GM23248 (cell line): ENCODE results near the gene RFNG. TPM values are rescaled to one million over a fixed set of nuclear protein-coding genes. Genes with fewer than 3 reads are reported as not detected.

Experiments used
- DNase-seq: peaks from one replicate; pipeline ENCODE4 v3.0.0-alpha.2; 2015
- H2AFZ ChIP-seq: fragments of 200-600 bp; sonication (generic); 2 replicates; pipeline ENCODE4 v1.6.1; 2016; ENCODE audit warnings: antibody characterized with exemption
- H3F3A ChIP-seq: fragments of 200-600 bp; sonication (generic); 2 replicates; pipeline ENCODE4 v1.6.1; 2016; ENCODE audit warnings: mild to moderate bottlenecking, antibody characterized with exemption, mixed run types; ENCODE audit not compliant: insufficient read depth
- H3K27ac ChIP-seq: fragments of 200-600 bp; sonication (generic); 2 replicates; pipeline ENCODE4 v1.5.1; 2016; ENCODE audit warnings: mild to moderate bottlenecking
- H3K27me3 ChIP-seq: fragments of 200-600 bp; sonication (generic); replicated peaks from 2 replicates; pipeline ENCODE4 v1.6.1; 2016; ENCODE audit warnings: mild to moderate bottlenecking; ENCODE audit not compliant: insufficient read depth
- H3K36me3 ChIP-seq: fragments of 200-600 bp; sonication (generic); 2 replicates; pipeline ENCODE4 v1.6.1; 2016; ENCODE audit warnings: low read depth, mild to moderate bottlenecking
- H3K4me1 ChIP-seq: fragments of 200-600 bp; sonication (generic); 2 replicates; pipeline ENCODE4 v1.6.1; 2016; ENCODE audit warnings: mild to moderate bottlenecking; ENCODE audit not compliant: insufficient read depth
- H3K4me2 ChIP-seq: fragments of 200-600 bp; sonication (generic); one replicate; pipeline ENCODE4 v1.6.1; 2016; ENCODE audit warnings: mild to moderate bottlenecking; ENCODE audit not compliant: unreplicated experiment
- H3K4me3 ChIP-seq: fragments of 200-600 bp; sonication (generic); 2 replicates; pipeline ENCODE4 v1.5.1; 2016; ENCODE audit warnings: mild to moderate bottlenecking
- H3K79me2 ChIP-seq: fragments of 200-600 bp; sonication (generic); 2 replicates; pipeline ENCODE4 v1.6.1; 2016; ENCODE audit warnings: mild to moderate bottlenecking; ENCODE audit not compliant: insufficient read depth
- H3K9ac ChIP-seq: fragments of 200-600 bp; sonication (generic); 2 replicates; pipeline ENCODE4 v1.6.1; 2016; ENCODE audit warnings: mild to moderate bottlenecking
- H3K9me2 ChIP-seq: fragments of 200-600 bp; sonication (generic); 2 replicates; pipeline ENCODE4 v1.6.1; 2016; ENCODE audit warnings: mixed run types, mild to moderate bottlenecking, moderate library complexity; ENCODE audit not compliant: insufficient read depth
- H3K9me3 ChIP-seq: fragments of 200-600 bp; sonication (generic); one replicate; pipeline ENCODE4 v1.6.1; 2017; ENCODE audit warnings: low read depth
- H4K20me1 ChIP-seq: fragments of 200-600 bp; sonication (generic); 2 replicates; pipeline ENCODE4 v1.6.0; 2016; ENCODE audit not compliant: insufficient read depth
- EZH2 ChIP-seq: fragments of 200-600 bp; sonication (generic); IDR thresholded peaks from 2 replicates; pipeline ENCODE4 v1.6.1; 2018; ENCODE audit warnings: antibody characterized with exemption, mild to moderate bottlenecking; ENCODE audit not compliant: insufficient read depth, poor library complexity, severe bottlenecking
- EZH2phosphoT487 ChIP-seq: fragments of 200-600 bp; sonication (generic); IDR thresholded peaks from 2 replicates; pipeline ENCODE4 v1.6.1; 2018; ENCODE audit warnings: antibody characterized with exemption, moderate library complexity, mild to moderate bottlenecking, low read depth; ENCODE audit not compliant: insufficient read depth
- WGBS, 2 experiments: methylation state at CpG; one replicate each; pipeline ENCODE4 v1.1.6; 2015 to 2017; ENCODE audit warnings: low lambda C conversion rate in 2 of 2, low coverage in 1 of 2; ENCODE audit errors: missing lambda C conversion rate in 2 of 2; 5-methylcytosine and 5-hydroxymethylcytosine counted together
- in situ Hi-C: fragments of 300-500 bp; cut with MboI; formaldehyde crosslinking; loops from 2 replicates; pipeline ENCODE4 v1.15.0; 2020
- polyA plus RNA-seq: library from polyadenylated mRNA; unstranded; fragments of >200 nt; fragmentation: Nextera tagmentation; extraction: Ambion mirVana; gene quantifications from 2 replicates; pipeline ENCODE4 v1.2.1, GENCODE V29; 2016
- total RNA-seq: library from RNA; depleted of rRNA; stranded (reverse); fragments of >200 nt; shearing (Covaris generic); gene quantifications from 2 replicates; pipeline ENCODE4 v1.2.3, GENCODE V29; 2014

Gene RFNG
- total and polyA plus RNA-seq, 2 experiments from 2014 or later = 11.8 to 59.8 TPM

- Histone ChIP-seq H4K20me1 (no peaks in the 10 kb centered on the region), H3K27me3 (no peaks in the 10 kb centered on the region), H3K9me2 (no peaks in the 10 kb centered on the region), H3K4me2 (no peak overlapping the region), H3K4me1 (no peaks in the 10 kb centered on the region), H3K9me3 (no peaks in the 10 kb centered on the region), H3K36me3 (peaks cover 7% of the 10 kb centered on the region; the same call in 1 of the 2 replicates), H3K4me3 (no peak overlapping the region), H3K79me2 (no peaks in the 10 kb centered on the region), H2AFZ (no peak overlapping the region), H3K9ac (no peak overlapping the region), H3K27ac (no peak overlapping the region), H3F3A (no peaks in the 10 kb centered on the region)
- 88 to 94% methylated on average over 29 to 39 of the region's 39 CpGs for WGBS, 2 experiments
- no peak for TF ChIP-seq EZH2phosphoT487
- no peak for TF ChIP-seq EZH2
- DNase-seq = no peak
- in situ Hi-C loops = no loop called here
These were observed 35.6 kb upstream of the RFNG start for GRCh38 chr17:82086941-82087906.

- no peaks in the 10 kb centered on the region for H3K27me3 ChIP-seq
- no peak for DNase-seq
- in situ Hi-C loops = no loop called here
- WGBS, 2 experiments = 93 to 98% methylated on average over 21 to 24 of the region's 25 CpGs
- H3K27ac ChIP-seq = no peak overlapping the region
- no peaks in the 10 kb centered on the region for H4K20me1 ChIP-seq
- no peaks in the 10 kb centered on the region for H3K9me3 ChIP-seq
- H3K4me2 ChIP-seq = no peak overlapping the region
- peaks cover 7% of the 10 kb centered on the region; the same call in 1 of the 2 replicates for H3K36me3 ChIP-seq
- no peak for TF ChIP-seq EZH2phosphoT487
- H3K79me2 ChIP-seq = no peaks in the 10 kb centered on the region
- H3K9me2 ChIP-seq = no peaks in the 10 kb centered on the region
- no peak overlapping the region for H2AFZ ChIP-seq
- H3K9ac ChIP-seq = no peak overlapping the region
- no peak overlapping the region for H3K4me3 ChIP-seq
- no peaks in the 10 kb centered on the region for H3F3A ChIP-seq
- no peaks in the 10 kb centered on the region for H3K4me1 ChIP-seq
These were observed 34.5 kb upstream of the RFNG start for GRCh38 chr17:82085931-82086764.

- Histone ChIP-seq H3K9me3 (no peaks in the 10 kb centered on the region), H3K9me2 (no peaks in the 10 kb centered on the region), H3K27me3 (no peaks in the 10 kb centered on the region), H3K4me1 (no peaks in the 10 kb centered on the region), H4K20me1 (no peaks in the 10 kb centered on the region), H2AFZ (no peak overlapping the region), H3K27ac (no peak overlapping the region), H3K4me3 (no peak overlapping the region), H3K9ac (no peak overlapping the region), H3K79me2 (no peaks in the 10 kb centered on the region), H3K4me2 (no peak overlapping the region), H3F3A (no peaks in the 10 kb centered on the region), H3K36me3 (no peaks in the 10 kb centered on the region)
- in situ Hi-C loops = no loop called here
- TF ChIP-seq EZH2 (no peak), EZH2phosphoT487 (no peak)
- no peak for DNase-seq
- 94 to 95% methylated on average over 13 to 49 of the region's 49 CpGs for WGBS, 2 experiments
These were observed 33.6 kb upstream of the RFNG start for GRCh38 chr17:82085031-82085861.
